Neural progenitor cell (in vitro differentiated cells): ENCODE results near the gene DUOX1.

ENCODE experiments used
- EZH2 ChIP-seq: fragments of 200-600 bp; sonication (generic); IDR thresholded peaks from 2 replicates; pipeline ENCODE4 v1.6.1; 2017; ENCODE audit warnings: antibody characterized with exemption, mild to moderate bottlenecking, moderate library complexity
- TF ChIP-seq, protein P1 (sequence below): fragments of 200-600 bp; sonication (generic); IDR thresholded peaks from 2 replicates; pipeline ENCODE4 v1.5.1; 2017; ENCODE audit warnings: antibody characterized with exemption, mild to moderate bottlenecking

DNA sequence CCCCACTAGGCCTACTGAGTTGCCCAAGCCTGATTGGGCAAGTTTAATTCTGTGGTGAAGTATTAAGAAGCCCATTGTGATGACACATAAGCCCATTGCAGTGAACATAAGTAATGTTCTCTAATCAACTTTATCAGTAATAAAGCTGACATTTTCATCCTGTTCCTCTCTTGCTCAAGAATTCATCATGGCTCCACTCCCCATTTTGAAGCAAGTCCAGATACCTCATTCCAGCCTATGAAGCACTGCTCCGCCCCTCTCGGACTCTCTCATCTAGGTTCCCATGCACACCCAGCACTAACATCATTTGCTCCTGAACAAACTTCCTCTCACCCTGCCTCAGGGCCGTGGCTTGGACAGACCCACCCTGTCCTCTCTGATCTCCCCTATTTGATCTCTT, 47.5 kb downstream of the DUOX1 start:
- TF ChIP-seq, protein P1, sequence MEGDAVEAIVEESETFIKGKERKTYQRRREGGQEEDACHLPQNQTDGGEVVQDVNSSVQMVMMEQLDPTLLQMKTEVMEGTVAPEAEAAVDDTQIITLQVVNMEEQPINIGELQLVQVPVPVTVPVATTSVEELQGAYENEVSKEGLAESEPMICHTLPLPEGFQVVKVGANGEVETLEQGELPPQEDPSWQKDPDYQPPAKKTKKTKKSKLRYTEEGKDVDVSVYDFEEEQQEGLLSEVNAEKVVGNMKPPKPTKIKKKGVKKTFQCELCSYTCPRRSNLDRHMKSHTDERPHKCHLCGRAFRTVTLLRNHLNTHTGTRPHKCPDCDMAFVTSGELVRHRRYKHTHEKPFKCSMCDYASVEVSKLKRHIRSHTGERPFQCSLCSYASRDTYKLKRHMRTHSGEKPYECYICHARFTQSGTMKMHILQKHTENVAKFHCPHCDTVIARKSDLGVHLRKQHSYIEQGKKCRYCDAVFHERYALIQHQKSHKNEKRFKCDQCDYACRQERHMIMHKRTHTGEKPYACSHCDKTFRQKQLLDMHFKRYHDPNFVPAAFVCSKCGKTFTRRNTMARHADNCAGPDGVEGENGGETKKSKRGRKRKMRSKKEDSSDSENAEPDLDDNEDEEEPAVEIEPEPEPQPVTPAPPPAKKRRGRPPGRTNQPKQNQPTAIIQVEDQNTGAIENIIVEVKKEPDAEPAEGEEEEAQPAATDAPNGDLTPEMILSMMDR = no peak
- no peak for TF ChIP-seq EZH2
